OCI-LY3 (cell line): Measurements from ENCODE around the gene ADGRG1.

Source experiments
- CTCF ChIP-seq: fragments of 200-600, 300-600 bp; sonication (generic); IDR thresholded peaks from 2 replicates; pipeline ENCODE4 v1.5.1; 2014; ENCODE audit warnings: antibody characterized with exemption, low read length, low read depth
- EZH2phosphoT487 ChIP-seq: fragments of 200-600 bp; shearing (Covaris generic); IDR thresholded peaks from 2 replicates; pipeline ENCODE4 v1.6.1; 2018; ENCODE audit warnings: antibody characterized with exemption, mixed run types, low read depth

- no peak for TF ChIP-seq CTCF
- TF ChIP-seq EZH2phosphoT487: no peak
Observed at GRCh38 chr16:57672824-57673223, 44.4 kb downstream of the ADGRG1 start.
